SK-N-SH treated with all-trans-retinoic acid at 6 μM for 48 hours (cell line): ENCODE data around the gene PARD3.

Source experiments
- ARNTL ChIP-seq: fragments of 450-650 bp; formaldehyde crosslinking; IDR thresholded peaks from 2 replicates; pipeline ENCODE4 v1.5.0; 2020; ENCODE audit warnings: low read depth, mild to moderate bottlenecking, moderate library complexity, borderline replicate concordance
- BACH2 ChIP-seq: fragments of 250-450 bp; sonication (Bioruptor Pico); IDR thresholded peaks from 2 replicates; pipeline ENCODE4 v1.9.0; 2021; ENCODE audit warnings: mild to moderate bottlenecking, borderline replicate concordance
- CSRNP3 ChIP-seq: fragments of 250-450 bp; sonication (Bioruptor Pico); IDR thresholded peaks from 2 replicates; pipeline ENCODE4 v1.5.1; 2021; ENCODE audit warnings: mild to moderate bottlenecking, moderate library complexity
- ESRRG ChIP-seq: fragments of 250-450 bp; sonication (Bioruptor Pico); IDR thresholded peaks from 2 replicates; pipeline ENCODE4 v1.6.1; 2021; ENCODE audit warnings: mild to moderate bottlenecking
- RARB ChIP-seq: fragments of 250-450 bp; sonication (Bioruptor Pico); IDR thresholded peaks from 2 replicates; pipeline ENCODE4 v1.8.0; 2021; ENCODE audit warnings: mild to moderate bottlenecking, moderate library complexity
- SNAI2 ChIP-seq: fragments of 250-450 bp; sonication (Bioruptor Pico); IDR thresholded peaks from 2 replicates; pipeline ENCODE4 v1.5.0; 2020; ENCODE audit warnings: mild to moderate bottlenecking, moderate library complexity
- ZFP3 ChIP-seq: fragments of 250-450 bp; sonication (Bioruptor Pico); IDR thresholded peaks from 2 replicates; pipeline ENCODE4 v1.5.0; 2020; ENCODE audit warnings: mild to moderate bottlenecking, moderate library complexity
- ZNF8 ChIP-seq: fragments of 450-650 bp; formaldehyde crosslinking; IDR thresholded peaks from 2 replicates; pipeline ENCODE4 v1.5.0; 2020; ENCODE audit warnings: mild to moderate bottlenecking, moderate library complexity
- TF ChIP-seq, protein P1 (sequence below): fragments of 250-450 bp; sonication (Bioruptor Pico); IDR thresholded peaks from 2 replicates; pipeline ENCODE4 v1.5.0; 2020; ENCODE audit warnings: mild to moderate bottlenecking, moderate library complexity

DNA sequence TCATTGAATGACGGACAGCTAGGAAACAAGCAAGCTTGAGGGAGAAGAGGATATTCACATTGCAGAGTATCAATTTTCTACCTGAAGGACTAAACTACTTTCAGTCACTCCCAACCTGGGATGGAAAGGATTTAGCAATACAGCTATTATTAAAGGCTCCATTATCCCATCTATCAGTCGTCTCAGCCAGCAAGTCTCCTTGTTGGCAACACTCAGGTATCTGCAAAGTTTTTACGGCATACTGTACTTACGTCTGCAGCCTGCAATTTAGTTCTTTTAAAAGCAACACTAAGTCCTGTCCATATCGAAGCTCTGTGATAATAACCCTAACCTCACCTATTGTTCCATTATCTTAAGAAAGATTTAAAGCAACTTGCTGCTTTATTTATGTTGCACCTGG lies 689.4 kb downstream of the PARD3 start:
- TF ChIP-seq BACH2 (CRISPR knock-in tag) (no peak), ZNF8 (no peak), SNAI2 (no peak), ESRRG (no peak), CSRNP3 (CRISPR knock-in tag) (no peak), ZFP3 (CRISPR knock-in tag) (no peak), RARB (CRISPR knock-in tag) (no peak), ARNTL (CRISPR knock-in tag) (no peak)
- TF ChIP-seq, protein P1, sequence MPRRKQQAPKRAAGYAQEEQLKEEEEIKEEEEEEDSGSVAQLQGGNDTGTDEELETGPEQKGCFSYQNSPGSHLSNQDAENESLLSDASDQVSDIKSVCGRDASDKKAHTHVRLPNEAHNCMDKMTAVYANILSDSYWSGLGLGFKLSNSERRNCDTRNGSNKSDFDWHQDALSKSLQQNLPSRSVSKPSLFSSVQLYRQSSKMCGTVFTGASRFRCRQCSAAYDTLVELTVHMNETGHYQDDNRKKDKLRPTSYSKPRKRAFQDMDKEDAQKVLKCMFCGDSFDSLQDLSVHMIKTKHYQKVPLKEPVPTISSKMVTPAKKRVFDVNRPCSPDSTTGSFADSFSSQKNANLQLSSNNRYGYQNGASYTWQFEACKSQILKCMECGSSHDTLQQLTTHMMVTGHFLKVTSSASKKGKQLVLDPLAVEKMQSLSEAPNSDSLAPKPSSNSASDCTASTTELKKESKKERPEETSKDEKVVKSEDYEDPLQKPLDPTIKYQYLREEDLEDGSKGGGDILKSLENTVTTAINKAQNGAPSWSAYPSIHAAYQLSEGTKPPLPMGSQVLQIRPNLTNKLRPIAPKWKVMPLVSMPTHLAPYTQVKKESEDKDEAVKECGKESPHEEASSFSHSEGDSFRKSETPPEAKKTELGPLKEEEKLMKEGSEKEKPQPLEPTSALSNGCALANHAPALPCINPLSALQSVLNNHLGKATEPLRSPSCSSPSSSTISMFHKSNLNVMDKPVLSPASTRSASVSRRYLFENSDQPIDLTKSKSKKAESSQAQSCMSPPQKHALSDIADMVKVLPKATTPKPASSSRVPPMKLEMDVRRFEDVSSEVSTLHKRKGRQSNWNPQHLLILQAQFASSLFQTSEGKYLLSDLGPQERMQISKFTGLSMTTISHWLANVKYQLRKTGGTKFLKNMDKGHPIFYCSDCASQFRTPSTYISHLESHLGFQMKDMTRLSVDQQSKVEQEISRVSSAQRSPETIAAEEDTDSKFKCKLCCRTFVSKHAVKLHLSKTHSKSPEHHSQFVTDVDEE (CRISPR knock-in tag) = no peak
